ENCODE measurements around the gene ZNF423.

Gene ZNF423

DNA sequence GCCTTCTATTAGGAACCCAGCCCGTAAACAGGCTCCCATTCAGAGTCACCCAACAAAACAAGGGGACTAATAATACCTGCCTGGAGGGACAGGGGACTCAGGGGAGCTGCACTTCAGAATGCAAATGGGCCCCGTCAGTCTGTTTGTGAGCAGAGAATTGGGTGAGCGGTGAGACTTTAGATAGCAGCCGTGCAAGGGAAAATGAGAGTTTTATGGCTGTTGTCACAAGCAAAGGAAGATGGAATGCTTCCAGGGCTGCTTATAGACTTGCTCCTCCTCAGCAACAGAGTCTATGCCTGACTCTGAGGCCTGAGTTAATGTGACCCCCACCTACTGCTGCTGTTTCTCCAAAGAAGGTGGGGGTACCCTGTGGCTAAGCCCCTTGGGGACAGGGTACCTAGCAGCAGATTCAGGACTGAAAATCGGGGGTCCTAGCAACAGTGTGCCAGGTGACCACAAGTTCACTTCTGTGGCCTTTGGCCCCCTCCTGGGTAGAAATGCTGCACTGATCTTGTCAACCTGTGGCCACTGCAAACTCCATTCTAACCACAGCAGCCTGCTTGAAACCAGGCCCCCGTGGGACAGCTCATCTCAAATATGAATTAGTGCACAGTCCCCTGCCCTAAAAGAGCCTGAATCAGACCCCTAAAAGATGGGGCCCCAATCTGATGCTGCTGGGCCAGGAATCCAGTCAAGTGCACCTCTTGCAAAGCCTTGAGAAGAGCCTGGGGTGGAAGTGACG, 355.9 kb downstream of the ZNF423 start:
- no peak for DNase-seq

DNA sequence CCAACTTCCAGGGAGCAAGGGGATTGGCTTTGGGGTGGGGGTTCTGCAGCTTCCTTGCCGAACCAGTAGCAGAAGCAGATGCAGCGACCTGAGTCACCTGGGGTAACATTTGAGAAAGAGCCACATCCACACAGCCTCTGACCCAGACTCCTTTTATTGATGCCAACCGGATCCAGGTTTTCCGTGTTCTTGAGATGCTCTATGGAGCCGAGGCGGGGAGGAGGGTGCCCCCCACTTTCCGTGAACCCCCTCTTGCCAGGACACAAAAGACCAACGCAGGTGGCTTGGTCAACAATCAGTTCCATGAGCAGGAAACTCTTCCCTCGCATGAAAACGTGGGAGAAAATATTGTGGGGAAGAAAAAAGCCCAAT, 356.5 kb downstream of the ZNF423 start:
- no peak for DNase-seq

DNA sequence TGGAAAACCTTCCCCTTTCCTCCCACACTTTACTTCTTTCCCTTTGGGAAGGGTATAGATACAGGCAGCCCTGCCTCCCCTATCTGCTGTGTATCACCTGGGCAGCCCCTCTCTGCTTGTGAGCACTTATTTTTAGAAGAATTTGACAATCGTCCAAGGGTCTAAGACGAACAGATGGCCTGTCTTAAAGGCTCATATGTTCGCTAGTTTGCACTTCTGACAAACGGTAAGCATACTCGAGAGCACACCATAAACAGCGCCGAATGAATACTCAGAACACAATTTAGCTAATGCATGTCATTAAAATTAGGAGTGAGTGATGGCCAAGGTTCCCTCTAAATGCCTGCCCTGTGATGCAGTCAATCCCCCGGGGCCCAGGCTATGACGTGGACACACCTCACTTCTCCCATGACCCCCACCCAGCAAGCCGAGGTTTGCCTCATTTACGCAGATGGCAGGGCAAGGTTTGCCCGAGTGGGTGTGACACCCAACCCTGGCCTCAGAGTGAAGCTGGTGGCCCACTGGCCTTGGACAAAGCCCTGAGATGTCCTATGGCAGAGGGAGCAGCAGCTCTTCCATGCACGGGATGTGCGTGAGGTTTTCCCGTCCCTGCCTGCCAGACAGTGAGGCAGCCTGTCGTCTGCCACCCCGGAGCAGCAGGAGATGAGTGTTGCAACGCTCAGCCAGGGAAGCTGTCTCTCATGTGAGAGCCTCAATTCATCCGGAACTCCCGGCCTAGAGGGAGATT, 357.1 kb downstream of the ZNF423 start:
- DNase-seq = no peak

DNA sequence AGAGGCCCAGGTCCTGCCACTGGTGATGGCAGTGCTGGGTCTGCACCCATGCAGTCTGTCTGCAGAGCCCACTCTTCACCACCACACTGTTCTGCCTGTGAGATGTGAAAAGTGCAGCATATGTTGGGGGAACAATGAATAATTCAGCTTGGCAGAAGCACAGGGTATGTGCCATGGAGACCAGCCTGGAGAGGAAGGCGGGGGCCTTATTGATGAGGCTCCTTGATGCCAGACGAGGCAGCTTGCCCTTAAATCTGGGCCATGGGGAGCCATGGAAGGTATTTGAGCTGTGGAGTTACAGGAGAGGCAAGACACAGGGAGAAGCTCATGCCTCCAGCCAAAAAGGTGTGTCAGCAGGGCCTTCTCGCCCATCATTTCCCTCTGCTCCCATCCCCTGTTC, 357.6 kb downstream of the ZNF423 start:
- no peak for DNase-seq

DNA sequence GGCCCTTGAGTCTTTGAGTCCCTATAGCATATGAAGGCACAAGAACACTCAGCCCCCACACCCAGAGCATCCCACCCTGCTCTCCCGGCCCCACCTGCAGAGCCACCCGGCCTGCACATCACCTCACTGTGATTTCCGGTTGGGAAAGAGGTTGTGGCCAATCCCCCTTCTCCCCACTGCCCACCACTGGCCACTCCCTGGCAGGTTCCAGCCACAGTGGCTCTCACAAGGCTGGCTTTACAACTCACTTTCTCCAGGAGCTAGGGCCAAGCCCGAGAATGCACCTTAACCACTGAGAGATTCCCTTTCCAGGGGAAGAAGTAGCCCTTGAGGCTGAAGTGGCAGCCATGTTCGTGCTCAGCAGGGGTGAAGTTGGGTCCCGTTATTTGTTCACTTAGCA, 358.4 kb downstream of the ZNF423 start:
- no peak for DNase-seq

DNA sequence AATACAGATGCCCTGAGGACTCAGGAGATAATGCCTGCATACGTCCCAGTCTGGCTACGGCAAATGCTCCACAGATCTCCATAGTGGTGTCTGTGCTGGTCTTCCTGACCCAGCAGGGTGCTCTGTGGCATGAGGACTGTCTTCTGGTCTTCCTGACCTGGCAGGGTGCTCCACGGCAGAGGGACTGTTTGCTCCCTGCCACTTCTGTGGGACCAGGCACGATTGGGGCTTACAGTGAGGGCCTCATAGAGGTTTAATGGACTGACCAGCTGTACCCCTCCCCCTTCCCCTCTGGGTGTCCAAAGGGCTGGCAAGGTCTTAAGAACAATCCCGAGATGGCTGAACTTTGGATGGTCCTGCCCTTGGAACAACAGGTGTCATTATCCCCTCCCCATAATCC, 359.3 kb downstream of the ZNF423 start:
- no peak for DNase-seq

DNA sequence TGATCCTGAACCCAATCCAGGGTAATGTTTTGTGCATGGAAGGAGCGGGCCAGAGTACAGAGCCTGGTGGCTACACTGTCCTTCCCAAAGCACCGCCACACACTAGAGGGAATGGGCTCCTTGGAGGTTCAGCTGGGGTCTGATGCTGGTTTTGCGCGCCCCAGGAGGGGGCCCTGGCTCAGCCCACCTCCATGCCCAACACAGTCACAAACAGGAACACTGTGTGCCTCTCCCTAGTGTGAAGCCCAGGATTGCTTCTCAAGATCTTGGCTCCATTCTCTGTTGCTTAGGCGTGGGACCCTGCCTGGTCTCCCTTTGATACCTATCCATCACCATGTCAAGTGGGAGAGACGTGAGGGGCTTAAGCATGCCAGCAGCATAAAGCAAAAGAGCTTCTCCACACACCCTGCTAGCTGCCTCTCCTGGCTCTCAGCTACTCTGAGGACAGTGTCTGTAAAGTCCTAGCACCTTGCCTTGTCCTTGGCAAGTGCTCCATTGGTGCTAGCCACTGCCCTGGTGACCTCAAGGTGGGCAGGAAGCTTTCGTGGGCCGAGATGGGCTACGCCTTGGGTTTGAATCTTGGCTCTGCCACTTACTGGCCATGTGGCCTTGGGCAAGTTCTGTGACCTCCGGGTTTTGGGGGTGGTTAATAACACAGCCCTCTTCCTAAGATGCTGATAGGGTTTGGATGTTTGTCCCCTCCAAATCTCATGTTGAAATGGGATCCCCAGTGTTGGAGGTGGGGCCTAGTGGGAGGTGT, 360.1 kb downstream of the ZNF423 start:
- no peak for DNase-seq

DNA sequence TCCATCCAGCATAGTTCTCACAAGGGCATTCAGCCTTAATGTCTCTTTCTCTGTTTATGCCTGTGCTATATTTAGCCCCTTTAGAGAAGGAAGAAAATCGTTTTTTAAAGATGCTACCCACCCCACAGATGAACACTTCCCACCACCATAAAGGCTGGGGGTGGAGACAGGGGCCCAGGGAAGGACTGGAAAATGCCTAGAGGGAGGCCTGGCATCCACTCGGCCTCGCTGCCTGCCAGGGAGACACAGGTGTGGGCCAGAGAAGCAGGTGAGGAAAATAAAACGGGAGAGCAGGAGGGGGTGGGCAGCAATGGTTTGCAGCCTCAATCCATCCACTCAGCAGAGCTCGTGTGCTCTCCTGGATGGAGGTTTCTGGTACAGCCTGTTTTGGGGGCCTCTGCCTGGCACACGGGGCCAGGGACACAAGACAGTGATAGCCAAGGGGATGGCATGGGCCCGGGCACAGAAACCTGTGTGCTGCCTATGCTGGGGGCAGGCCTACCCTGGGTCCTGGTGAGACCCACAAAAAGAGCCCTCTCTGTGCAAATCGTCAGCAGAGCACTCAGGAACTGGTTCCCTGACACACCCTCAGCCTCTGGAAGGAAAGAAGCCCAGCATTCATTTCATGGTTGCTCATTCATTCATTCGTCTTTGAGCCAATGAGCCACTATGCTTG, 360.9 kb downstream of the ZNF423 start:
- no peak for DNase-seq

DNA sequence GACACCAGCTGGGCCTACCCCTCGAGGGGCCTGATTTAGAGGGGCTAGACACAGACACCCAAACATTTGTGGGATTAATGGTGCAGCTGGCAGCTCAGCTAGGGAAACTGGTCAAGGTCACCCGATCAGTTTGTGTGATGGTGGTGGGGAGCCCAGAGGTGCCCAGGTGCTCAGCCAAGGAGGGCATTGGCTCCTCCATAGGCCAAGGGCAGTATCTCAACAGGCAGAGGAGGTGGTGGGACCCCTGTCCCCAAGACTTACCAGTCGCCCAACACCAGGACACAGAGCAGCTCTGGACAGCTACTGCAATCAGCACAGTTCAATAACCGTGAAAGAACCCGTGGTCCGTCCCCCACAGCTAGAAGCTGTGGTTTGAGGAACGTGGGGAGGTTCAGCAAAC, 361.4 kb downstream of the ZNF423 start:
- no peak for DNase-seq

DNA sequence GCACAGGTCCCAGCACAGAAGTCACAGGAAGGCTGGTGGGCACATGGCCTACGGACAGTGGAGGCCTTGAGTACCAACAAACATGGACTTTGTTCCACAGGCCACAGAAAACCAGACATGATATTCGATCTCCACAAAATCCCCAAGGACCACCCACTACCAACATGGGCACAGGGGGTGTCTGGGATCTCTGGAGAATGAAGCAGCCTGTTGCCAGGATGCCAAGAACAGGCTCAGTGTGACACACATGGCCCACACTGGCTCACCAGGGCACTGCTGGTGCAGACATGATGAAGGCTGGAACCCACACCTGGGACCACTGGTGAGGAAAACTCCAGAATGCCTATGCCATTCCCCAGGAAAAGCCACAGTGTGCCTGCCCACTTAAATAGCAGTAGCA, 362.1 kb downstream of the ZNF423 start:
- DNase-seq = no peak

DNA sequence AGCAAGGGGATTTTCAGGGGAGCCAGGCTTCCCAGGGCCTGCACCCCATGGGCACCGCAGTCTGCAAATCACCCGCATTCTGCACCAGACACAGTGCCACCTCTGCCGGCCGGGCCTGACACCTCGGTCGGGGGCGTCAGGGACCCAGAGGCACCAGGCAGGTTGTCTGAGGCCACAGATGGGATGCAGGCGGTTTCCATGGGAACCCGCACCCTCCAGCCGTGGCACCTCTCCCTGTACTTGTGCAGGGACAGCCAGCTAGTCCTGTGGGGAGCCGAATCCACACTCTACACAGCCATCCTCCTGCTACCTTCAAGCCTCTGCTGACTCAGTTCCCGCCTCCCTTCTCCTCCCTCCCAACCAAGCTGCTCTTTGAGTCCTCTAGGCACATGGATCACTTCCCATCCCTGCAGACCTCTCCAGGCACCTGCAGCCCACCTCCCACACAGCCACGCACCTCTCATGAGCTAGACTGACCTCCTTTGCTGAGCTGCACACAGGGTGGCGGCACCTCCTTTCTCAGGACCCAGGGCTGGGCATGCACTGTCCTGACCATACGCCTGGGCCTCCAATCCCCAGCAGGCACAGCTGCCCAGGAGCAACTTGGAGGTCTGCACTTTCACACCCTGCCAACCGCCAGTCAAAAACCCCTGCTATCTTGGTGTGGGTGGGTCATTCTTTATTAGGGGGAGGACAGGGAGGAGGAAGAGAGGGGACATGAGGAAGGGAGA, 362.9 kb downstream of the ZNF423 start:
- no peak for DNase-seq

DNA sequence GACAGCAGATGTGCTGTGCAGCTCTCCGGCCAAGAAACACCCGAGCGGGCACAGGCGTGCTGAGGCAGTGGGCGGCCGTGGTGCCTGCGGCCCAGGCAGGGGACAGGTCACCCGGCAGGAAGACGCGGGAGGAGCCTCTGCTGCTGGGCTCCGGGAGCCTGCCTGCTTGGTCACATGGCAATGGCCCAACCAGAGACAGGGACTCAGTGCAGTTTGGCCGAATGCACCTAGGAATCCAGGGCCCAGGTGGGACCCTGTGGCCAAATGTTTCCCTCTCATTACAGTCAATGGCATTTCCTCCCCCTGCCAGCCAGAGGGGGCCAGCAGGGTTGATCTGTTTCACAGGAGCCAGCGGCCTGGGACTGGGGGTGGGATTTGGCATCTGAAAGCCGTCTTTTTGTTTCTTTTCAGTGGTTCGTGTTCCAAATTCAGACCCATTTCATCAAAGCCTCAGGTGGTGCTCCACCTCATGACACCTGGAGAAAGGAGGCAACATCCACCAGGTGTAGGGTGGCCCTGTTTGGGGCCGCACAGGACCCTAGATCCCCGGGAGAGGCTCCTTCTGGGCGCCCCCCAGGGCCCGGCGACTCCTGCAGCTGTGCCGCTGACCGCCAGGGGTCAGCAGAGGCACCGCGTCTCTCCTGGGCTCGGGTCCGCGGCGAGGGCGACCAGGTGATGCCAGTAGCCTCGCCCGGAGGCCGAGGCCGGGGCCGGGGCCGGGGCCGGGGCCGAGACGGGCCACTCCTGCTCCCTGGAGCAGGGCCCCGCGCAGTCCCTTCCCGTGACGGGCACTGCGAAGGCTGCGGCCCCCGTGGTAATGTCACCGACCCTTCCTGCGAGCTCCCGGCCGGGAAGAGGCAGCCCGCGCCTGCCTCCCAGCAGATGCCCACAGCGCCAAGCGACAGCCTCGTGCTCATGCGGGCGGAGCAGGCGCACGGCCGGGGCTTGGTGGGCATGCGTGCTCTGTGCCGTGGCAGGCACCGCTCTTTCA, 363.8 kb downstream of the ZNF423 start:
- no peak for DNase-seq

DNA sequence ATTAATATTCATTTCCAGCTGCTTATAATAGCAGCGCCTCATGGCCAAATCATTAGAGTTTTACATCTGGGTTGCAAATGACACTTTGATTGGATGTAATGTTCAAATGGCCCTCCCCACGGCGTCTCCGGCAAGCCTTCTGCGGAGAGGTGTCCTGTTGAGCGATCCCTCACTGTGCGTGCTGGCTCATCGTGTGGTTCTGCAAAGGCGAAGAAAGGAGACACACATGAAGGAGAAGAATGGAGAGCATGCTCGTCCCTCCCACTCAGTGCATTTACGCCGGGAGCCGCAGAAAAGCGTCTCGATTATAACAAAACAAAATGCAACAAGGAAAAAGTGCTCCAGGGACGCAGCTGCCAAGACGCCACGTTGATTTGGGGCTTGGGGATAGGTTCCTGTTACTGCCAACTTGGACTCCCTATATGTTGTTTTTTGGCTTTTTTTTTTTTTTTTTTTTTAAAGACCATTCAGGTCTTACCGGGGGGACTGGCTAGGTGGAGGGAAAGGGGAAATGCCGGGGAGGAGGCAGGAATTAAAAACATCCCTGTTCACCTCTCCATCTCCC, 364.7 kb downstream of the ZNF423 start:
- DNase-seq = no peak

DNA sequence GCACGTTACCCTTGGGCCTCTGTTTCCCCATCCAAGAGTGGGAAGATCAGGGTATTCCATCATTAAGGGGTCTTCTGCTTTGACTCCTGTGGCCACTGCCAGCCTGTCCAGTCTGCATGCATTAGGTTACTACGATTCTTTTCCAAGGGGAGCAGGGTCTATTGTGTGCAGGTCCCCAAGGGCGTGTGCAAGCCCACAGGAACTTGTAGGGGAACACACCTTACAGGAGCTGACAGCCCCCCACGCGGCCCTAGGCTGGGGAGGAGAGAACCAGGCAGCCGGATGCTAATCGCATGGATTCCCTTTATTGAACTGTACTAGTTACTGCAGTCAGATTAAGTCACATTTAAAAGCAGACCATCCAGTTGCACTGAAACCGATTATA, 365.6 kb downstream of the ZNF423 start:
- no peak for DNase-seq

DNA sequence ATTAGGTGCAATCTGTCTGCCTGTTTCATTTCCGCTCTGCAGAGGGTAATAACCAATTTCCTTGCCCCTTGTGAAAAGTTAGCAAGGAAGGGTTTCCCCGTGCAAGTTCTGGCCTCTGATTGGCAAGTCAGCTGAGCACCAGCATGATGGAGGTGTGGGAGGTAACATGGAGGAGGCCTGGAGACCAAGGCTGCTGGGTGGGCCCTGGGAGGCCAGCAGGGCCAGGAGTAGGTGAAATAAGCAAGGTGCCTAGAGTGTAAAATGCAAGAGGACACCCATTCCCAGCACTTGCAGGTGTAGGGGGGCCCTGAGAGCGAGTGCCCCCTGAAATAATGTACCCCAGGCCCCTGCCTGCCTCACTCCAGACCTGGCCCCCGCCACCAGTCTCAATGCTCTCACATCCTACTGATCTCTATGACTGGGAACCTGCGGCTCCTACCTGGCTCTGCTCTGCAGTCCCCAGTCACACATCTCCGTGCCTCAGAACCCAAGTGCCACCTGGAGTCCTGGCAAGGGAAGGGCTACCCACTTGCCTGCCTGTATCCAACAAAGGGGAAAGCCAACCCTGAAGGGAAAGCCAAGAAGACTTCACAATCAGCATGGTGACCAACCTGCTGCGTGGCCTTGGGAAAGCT, 366.1 kb downstream of the ZNF423 start:
- no peak for DNase-seq

DNA sequence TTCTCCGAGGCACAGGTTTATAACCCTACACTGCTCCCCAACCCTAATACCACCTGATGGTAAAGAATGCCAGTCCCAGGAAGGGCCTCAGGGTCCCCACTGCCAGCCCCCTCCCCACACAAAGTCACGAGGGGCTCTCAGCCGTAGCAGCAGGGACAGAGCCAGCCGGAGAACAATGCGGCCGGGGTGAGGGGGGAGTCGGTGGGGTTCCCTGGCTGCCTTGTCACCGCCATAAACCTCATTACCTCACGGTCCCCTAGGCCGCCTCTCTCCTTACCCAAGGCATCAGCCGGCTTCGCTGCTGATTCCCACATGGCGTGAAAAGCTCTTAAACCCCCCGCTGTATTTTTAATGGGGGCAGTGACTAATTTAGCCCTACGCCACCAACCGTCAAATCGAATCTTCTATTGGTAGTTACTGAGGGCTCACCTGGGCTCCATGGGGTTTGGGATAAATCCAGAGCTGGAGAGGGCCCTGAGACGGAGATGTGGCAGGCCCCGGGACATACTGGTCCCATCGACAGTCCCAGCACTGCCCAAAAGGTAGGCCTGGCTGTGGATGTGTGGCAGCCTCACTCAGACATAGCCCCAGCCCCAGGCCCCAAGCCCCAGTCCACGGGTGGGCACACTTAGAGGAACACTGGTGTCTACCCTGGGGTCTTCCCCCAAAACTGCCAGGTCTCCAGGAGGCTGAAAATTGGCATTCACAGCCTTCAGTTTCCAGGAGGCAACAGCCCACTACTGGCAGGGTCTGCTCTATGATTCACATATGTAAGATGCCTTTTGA, 367.0 kb downstream of the ZNF423 start:
- DNase-seq = no peak

DNA sequence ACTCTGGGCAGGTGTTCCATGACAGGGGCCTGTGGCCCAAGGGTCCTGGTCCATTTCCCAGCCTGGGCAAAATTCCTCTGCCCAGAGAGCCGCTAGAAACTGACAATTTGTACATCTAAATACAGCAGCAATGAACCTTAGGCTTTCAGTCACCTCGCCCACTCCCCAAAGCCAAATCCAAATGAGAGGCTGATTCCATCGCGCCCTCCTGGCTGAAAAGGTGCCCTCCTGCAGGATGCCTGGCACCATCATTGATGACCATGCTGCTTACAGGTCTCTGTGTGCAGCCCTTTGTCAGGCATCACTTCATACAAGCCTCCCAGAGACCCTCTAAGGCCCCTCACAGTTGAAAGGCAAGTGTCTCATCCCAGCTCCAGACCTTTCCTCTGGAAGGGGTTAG, 367.6 kb downstream of the ZNF423 start:
- no peak for DNase-seq

DNA sequence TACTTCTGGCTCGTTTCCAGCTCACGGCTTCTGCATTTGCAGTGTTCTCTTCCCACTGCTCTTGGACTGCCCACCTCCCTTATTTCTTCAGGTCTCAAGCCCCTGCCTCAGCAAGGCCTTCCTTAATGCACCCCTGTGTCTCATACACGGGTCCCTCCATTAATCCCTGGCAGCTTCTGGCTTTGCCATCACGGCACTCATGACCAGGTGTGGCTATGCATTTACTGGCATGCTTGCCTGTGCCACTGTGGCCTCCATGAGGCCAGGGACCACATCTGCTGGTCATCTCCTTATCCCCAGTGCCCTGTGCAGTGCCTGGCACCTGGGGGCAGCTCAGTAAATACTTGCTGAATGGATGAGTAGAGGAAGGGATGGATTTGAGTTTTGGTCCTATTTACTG, 368.2 kb downstream of the ZNF423 start:
- no peak for DNase-seq

DNA sequence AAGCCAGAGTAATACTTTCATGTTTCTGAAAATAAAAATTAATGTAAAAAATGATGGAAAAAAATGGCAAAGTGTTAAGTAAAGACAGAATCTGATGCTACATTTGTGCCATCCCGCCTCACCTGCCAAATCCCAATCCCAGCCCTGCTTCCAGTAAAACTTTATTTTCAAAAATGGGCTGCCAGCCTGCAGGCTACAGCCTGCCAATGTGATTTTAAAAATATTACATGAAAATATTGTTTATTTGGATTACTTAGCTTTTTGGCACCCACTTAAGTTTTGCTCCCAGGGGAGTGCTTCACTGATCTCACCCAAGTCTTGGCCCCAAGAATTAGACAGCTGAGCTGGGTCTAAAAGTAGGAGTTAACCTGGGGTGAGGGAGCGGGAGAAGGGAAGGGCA, 369.5 kb downstream of the ZNF423 start:
- no peak for DNase-seq

DNA sequence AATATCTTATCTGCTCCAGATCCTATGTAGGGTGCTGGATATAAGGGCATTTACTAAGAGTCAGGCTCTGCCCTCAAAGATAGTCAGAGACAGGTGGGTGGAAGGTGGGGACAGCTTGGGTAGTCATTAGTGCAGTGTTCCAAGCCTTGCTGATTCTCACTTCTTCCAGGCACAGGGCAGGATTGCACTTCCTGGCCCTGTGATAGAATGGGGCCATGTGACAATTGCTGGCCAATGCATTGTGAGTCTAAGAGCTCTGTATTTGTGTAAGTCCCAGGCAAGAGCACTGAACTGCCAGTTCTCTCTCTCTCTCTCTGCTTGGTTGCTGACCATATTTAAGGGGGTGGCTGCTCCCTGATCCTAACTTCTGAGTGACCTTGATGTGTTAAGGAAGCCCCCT, 370.2 kb downstream of the ZNF423 start:
- no peak for DNase-seq

Measured in MV-4-11 (cell line).